HepG2 (cell line): ENCODE data around the gene TRMT112. TPM values are rescaled to one million over a fixed set of nuclear protein-coding genes. Genes with fewer than 3 reads are reported as not detected.

Source experiments
- ATAC-seq: fragments of 200-7000 bp; cut with Tn5 transposase; 3 replicates; pipeline ENCODE4 v1.9.1; 2020; ENCODE audit warnings: mild to moderate bottlenecking, moderate library complexity
- BruUV-seq: library from RNA; stranded (reverse); fragments of 400-500 nt; replicated peaks from 2 replicates; lab custom pipeline; 2021; lab: Mats Ljungman, UMichigan
- CTCF ChIA-PET: fragments of 300-600 bp; formaldehyde crosslinking; extraction: SDS; loops from one replicate; lab custom pipeline; 2021; ENCODE audit warnings: low total read pairs, inconsistent platforms, low intra/inter-chr PET ratio; lab: Yijun Ruan, JAX
- POLR2A ChIA-PET: fragments of 350-600 bp; sonication (Branson Sonifier 250); formaldehyde crosslinking; loops from one replicate; lab custom pipeline; 2020; ENCODE audit warnings: antibody characterized with exemption, inconsistent platforms; lab: Yijun Ruan, JAX
- DNase-seq: peaks from one replicate; pipeline ENCODE4 v3.0.0-alpha.2; 2015; ENCODE audit warnings: low spot score
- FAIRE-seq: peaks from 3 replicates; lab custom pipeline; 2011; peaks lifted over from hg19 to GRCh38; lab: Jason Lieb, UNC
- H2AFZ ChIP-seq: one replicate; pipeline ENCODE4 v1.6.1; 2011; ENCODE audit warnings: low read length, inconsistent platforms
- H3K27ac ChIP-seq: fragments of 300-600 bp; 3 replicates; pipeline ENCODE4 v1.8.0; 2011; ENCODE audit warnings: mixed run types, mild to moderate bottlenecking, mixed read lengths, low read length, inconsistent platforms; ENCODE audit not compliant: insufficient read depth; ENCODE audit errors: extremely low read length
- H3K27me3 ChIP-seq, 2 experiments: fragments of 200-600 bp in 1 of 2; 2 replicates in 1 of 2; 3 replicates in 1 of 2; pipeline versions ENCODE4 v1.6.0 to v1.8.0; 2011; ENCODE audit warnings: low read length in 2 of 2, mild to moderate bottlenecking in 2 of 2, moderate library complexity in 2 of 2, inconsistent platforms in 1 of 2; ENCODE audit not compliant: insufficient read depth in 2 of 2, control insufficient read depth in 1 of 2
- H3K36me3 ChIP-seq, 2 experiments: fragments of 200-600 bp in 1 of 2; replicated peaks in 1 of 2; 2 replicates in 1 of 2; 3 replicates in 1 of 2; pipeline versions ENCODE4 v1.5.1 to v1.8.0; 2011; ENCODE audit warnings: low read length in 2 of 2, inconsistent platforms in 1 of 2; ENCODE audit not compliant: insufficient read depth in 2 of 2, control insufficient read depth in 1 of 2
- H3K4me1 ChIP-seq: 2 replicates; pipeline ENCODE4 v1.5.1; 2012; ENCODE audit warnings: low read length, inconsistent platforms; ENCODE audit not compliant: insufficient read depth
- H3K4me2 ChIP-seq: 2 replicates; pipeline ENCODE4 v1.6.0; 2011; ENCODE audit warnings: low read depth, low read length, inconsistent platforms
- H3K4me3 ChIP-seq, 3 experiments: fragments of 200-600 bp in 1 of 3; sonication (generic), shearing (Covaris generic) in 1 of 3; replicated peaks in 1 of 3; 2 replicates each; pipeline ENCODE4 v1.5.1; 2011 to 2016; ENCODE audit warnings: low read length in 3 of 3, inconsistent platforms in 2 of 3, low read depth in 2 of 3, mild to moderate bottlenecking in 2 of 3, control low read depth in 1 of 3, mixed read lengths in 1 of 3; ENCODE audit not compliant: insufficient read depth in 1 of 3
- H3K79me2 ChIP-seq: one replicate; pipeline ENCODE4 v1.6.1; 2011; ENCODE audit warnings: low read length, inconsistent platforms; ENCODE audit not compliant: insufficient read depth
- H3K9ac ChIP-seq: 2 replicates; pipeline ENCODE4 v1.6.0; 2011; ENCODE audit warnings: mild to moderate bottlenecking, low read depth, low read length, inconsistent platforms; ENCODE audit not compliant: insufficient read depth
- H3K9me3 ChIP-seq: 2 replicates; pipeline ENCODE4 v1.5.1; 2012; ENCODE audit warnings: mild to moderate bottlenecking, low read length
- H4K20me1 ChIP-seq: 2 replicates; pipeline ENCODE4 v1.6.0; 2011; ENCODE audit warnings: inconsistent platforms, mild to moderate bottlenecking, low read length, moderate library complexity; ENCODE audit not compliant: insufficient read depth
- BCL6 ChIP-seq: IDR thresholded peaks from 2 replicates; pipeline ENCODE4 v1.6.1; 2016; ENCODE audit warnings: missing genetic modification reagents, missing compliant biosample characterization
- FOXK1 ChIP-seq: sonication (generic); formaldehyde crosslinking; IDR thresholded peaks from 2 replicates; pipeline ENCODE4 v1.4.0; 2020; ENCODE audit warnings: low read depth, missing genetic modification reagents, borderline replicate concordance
- GTF3A ChIP-seq: sonication (generic); formaldehyde crosslinking; conservative IDR thresholded peaks from 2 replicates; pipeline ENCODE4 v1.4.0; 2020; ENCODE audit warnings: mild to moderate bottlenecking, missing genetic modification reagents
- HIC2 ChIP-seq: sonication (generic); formaldehyde crosslinking; IDR thresholded peaks from 2 replicates; pipeline ENCODE4 v1.9.0; 2022; ENCODE audit warnings: low read depth, missing genetic modification reagents
- IKZF1 ChIP-seq: fragments of 450-650 bp; IDR thresholded peaks from 2 replicates; pipeline ENCODE4 v1.7.1; 2016
- IRF9 ChIP-seq: sonication (generic); formaldehyde crosslinking; IDR thresholded peaks from 2 replicates; pipeline ENCODE4 v1.8.0; 2022; ENCODE audit warnings: missing genetic modification reagents, mild to moderate bottlenecking, borderline replicate concordance
- KAT8 ChIP-seq: IDR thresholded peaks from 2 replicates; pipeline ENCODE4 v1.6.1; 2016; ENCODE audit warnings: missing genetic modification reagents, missing compliant biosample characterization
- KDM2A ChIP-seq: sonication (generic); formaldehyde crosslinking; IDR thresholded peaks from 2 replicates; pipeline ENCODE4 v1.4.0; 2020; ENCODE audit warnings: low read depth, missing genetic modification reagents, borderline replicate concordance
- KLF13 ChIP-seq: sonication (generic); formaldehyde crosslinking; IDR thresholded peaks from 2 replicates; pipeline ENCODE4 v1.4.0; 2020; ENCODE audit warnings: mild to moderate bottlenecking, missing genetic modification reagents
- KLF16 ChIP-seq, 2 experiments: sonication (generic) in 1 of 2; formaldehyde crosslinking in 1 of 2; IDR thresholded peaks; 2 replicates each; pipeline versions ENCODE4 v1.6.1 to v1.8.0; 2016 to 2023; ENCODE audit warnings: missing genetic modification reagents in 2 of 2, missing compliant biosample characterization in 1 of 2
- MAZ ChIP-seq, 2 experiments: sonication (generic) in 1 of 2; formaldehyde crosslinking in 1 of 2; IDR thresholded peaks; 2 replicates each; pipeline versions ENCODE4 v1.5.0 to v1.6.1; 2012 to 2020; ENCODE audit warnings: low read depth in 2 of 2, mild to moderate bottlenecking in 2 of 2, borderline replicate concordance in 1 of 2, improper control_type of control experiment in 1 of 2, low read length in 1 of 2, missing genetic modification reagents in 1 of 2, moderate library complexity in 1 of 2
- NCOA2 ChIP-seq: sonication (generic); formaldehyde crosslinking; IDR thresholded peaks from 2 replicates; pipeline ENCODE4 v1.8.0; 2022; ENCODE audit warnings: inconsistent platforms
- SAP130 ChIP-seq: IDR thresholded peaks from 2 replicates; pipeline ENCODE4 v1.6.1; 2016; ENCODE audit warnings: low read depth
- SP5 ChIP-seq: IDR thresholded peaks from 2 replicates; pipeline ENCODE4 v1.6.1; 2016; ENCODE audit warnings: low read depth, borderline replicate concordance
- STAG1 ChIP-seq: sonication (generic); formaldehyde crosslinking; IDR thresholded peaks from 2 replicates; pipeline ENCODE4 v1.4.0; 2020; ENCODE audit warnings: missing genetic modification reagents
- SYNCRIP ChIP-seq: fragments of 200-400 bp; formaldehyde crosslinking; IDR thresholded peaks from 2 replicates; pipeline ENCODE4 v1.6.1; 2018; ENCODE audit warnings: mild to moderate bottlenecking, low read depth, low read length; ENCODE audit not compliant: insufficient read depth
- TBX2 ChIP-seq: sonication (generic); formaldehyde crosslinking; IDR thresholded peaks from 2 replicates; pipeline ENCODE4 v1.5.0; 2020; ENCODE audit warnings: missing genetic modification reagents, mild to moderate bottlenecking, borderline replicate concordance
- ZFP36L1 ChIP-seq: sonication (generic); formaldehyde crosslinking; IDR thresholded peaks from 2 replicates; pipeline ENCODE4 v1.8.0; 2022; ENCODE audit warnings: mild to moderate bottlenecking, missing genetic modification reagents, moderate library complexity
- ZNF496 ChIP-seq: sonication (generic); formaldehyde crosslinking; IDR thresholded peaks from 2 replicates; pipeline ENCODE4 v1.8.1; 2023; ENCODE audit warnings: mild to moderate bottlenecking, moderate library complexity, missing genetic modification reagents; ENCODE audit not compliant: insufficient replicate concordance
- ZNF550 ChIP-seq: sonication (generic); formaldehyde crosslinking; IDR thresholded peaks from 2 replicates; pipeline ENCODE4 v1.4.0; 2020; ENCODE audit warnings: mild to moderate bottlenecking, missing genetic modification reagents, borderline replicate concordance
- ZNF891 ChIP-seq: sonication (generic); formaldehyde crosslinking; IDR thresholded peaks from 2 replicates; pipeline ENCODE4 v1.5.0; 2020; ENCODE audit warnings: mild to moderate bottlenecking, missing genetic modification reagents
- WGBS: methylation state at CpG from one replicate; pipeline ENCODE4 v1.1.6; 2017; ENCODE audit warnings: low lambda C conversion rate; 5-methylcytosine and 5-hydroxymethylcytosine counted together
- in situ Hi-C: cut with HindIII; loops from 2 replicates; pipeline ENCODE4 v1.10.0; 2017; ENCODE audit warnings: low pct_unique_long_range_greater_than_20kb; ENCODE audit not compliant: extremely low pct_ligation_motif_present
- intact Hi-C: fragments of 100-400 bp; cut with micrococcal nuclease; formaldehyde crosslinking; loops from one replicate; pipeline ENCODE4 v1.10.0; 2022; ENCODE audit not compliant: unreplicated experiment
- polyA plus RNA-seq, 8 experiments: library from polyadenylated mRNA; depleted of rRNA in 3 of 8; stranded (reverse) in 7 of 8; unstranded in 1 of 8; fragments of >200 nt; fragmentation: Illumina TruSeq in 4 of 8; extraction: Trizol in 4 of 8; gene quantifications; 2 replicates each; pipeline versions ENCODE4 v1.2.1 to v1.2.3, GENCODE V29; 2011 to 2016; ENCODE audit warnings: low read depth in 4 of 8, missing spikeins in 1 of 8, mixed read lengths in 1 of 8; ENCODE audit not compliant: insufficient read depth in 1 of 8
- total RNA-seq, 5 experiments: library from RNA; depleted of rRNA; stranded (reverse); fragments of >200 nt; fragmentation: Illumina TruSeq; extraction: Trizol; gene quantifications; 2 replicates each; pipeline ENCODE4 v1.2.3, GENCODE V29; 2016; ENCODE audit warnings: low read depth in 1 of 5

Gene TRMT112
- total and polyA plus RNA-seq, 2 of the 13 experiments (the other 11 are each of a cell fraction or from before 2014, with no cell fraction given), result 186 to 409 TPM

GRCh38 chr11:64305075-64305690 lies 12.2 kb downstream of the TRMT112 start, which contains the start of gene ESRRA:
Gene ESRRA (plus strand): TSS chr11:64305524. CDS start chr11:64307180, 1,656 bp downstream.
- in situ Hi-C loops (no loop called here), intact Hi-C loops (loop anchor here (2.0 to 10.0 kb wide), 2 partner anchors 34 to 120 kb away; partner anchors contain the start of gene STIP1)
- no peak within 1 kb of the TSS for H2AFZ ChIP-seq
- ChIA-PET CTCF (interaction anchor here (1.3 kb wide), 1 partner anchor 101 kb away, joined by 7 read pairs; no protein-coding TSS in a partner anchor), POLR2A (interaction anchor here (0.9 to 5.5 kb wide), 16 partner anchors 12 to 473 kb away, joined by 3 to 103 read pairs (median 6); partner anchors contain the start of genes BAD, FKBP2, GPR137 and NUDT22)
- peak within 1 kb of the TSS; percentile 68 to 85 (median 70) for H3K4me3 ChIP-seq
- no TSS peak for BruUV-seq
- H3K27me3 ChIP-seq, result peaks cover 0 to 7% of the 10 kb centered on the region in 2 experiments; a peak in 3 of 5 replicates
- ATAC-seq, result peak; percentile 66
- H3K36me3 ChIP-seq, result no peaks in the 10 kb centered on the region
- H3K27ac ChIP-seq, result peak within 1 kb of the TSS; percentile 94
- peaks cover 15% of the 10 kb centered on the region for H3K79me2 ChIP-seq
- peak within 1 kb of the TSS; percentile 97 for H3K4me2 ChIP-seq
- H3K9ac ChIP-seq, result peak within 1 kb of the TSS; percentile 88
- peak; percentile 84 for FAIRE-seq
- no peaks in the 10 kb centered on the region for H4K20me1 ChIP-seq
- H3K9me3 ChIP-seq, result no peaks in the 10 kb centered on the region
- WGBS, result 0% methylated on average over 20 of the region's 81 CpGs
- DNase-seq, result peak; percentile 97
- peaks cover 66% of the 10 kb centered on the region for H3K4me1 ChIP-seq
- TF ChIP-seq ZFP36L1, result no peak
- TF ChIP-seq IKZF1, result no peak
- no peak for TF ChIP-seq STAG1 (CRISPR knock-in tag)
- TF ChIP-seq SAP130 (CRISPR knock-in tag), result peak; percentile 91
- 0 out of 2 replicates have a peak, but pooled peaks have one; percentile 19 for TF ChIP-seq KAT8 (CRISPR knock-in tag)
- TF ChIP-seq HIC2, result no peak
- peak; percentile 81 for TF ChIP-seq MAZ (IDR thresholded peaks at IDR 0.05; ENCODE audit: borderline replicate concordance, low read depth, low read length)
- TF ChIP-seq MAZ (CRISPR knock-in tag; IDR thresholded peaks at IDR 0.05; ENCODE audit: low read depth), result peak; percentile 33; the same call in 1 of the 2 replicates
- no peak for TF ChIP-seq ZNF891
- 0 out of 2 replicates have a peak, but pooled peaks have one; percentile 31 for TF ChIP-seq KDM2A (CRISPR knock-in tag)
- TF ChIP-seq BCL6 (CRISPR knock-in tag), result no peak
- no peak for TF ChIP-seq ZNF496
- no peak for TF ChIP-seq NCOA2 (CRISPR knock-in tag)
- TF ChIP-seq SYNCRIP, result no peak
- peak in 1 of 2 experiments; percentile 17; a peak in 1 of 4 replicates for TF ChIP-seq KLF16 (CRISPR knock-in tag; IDR thresholded peaks at IDR 0.05)
- no peak for TF ChIP-seq GTF3A (CRISPR knock-in tag)
- TF ChIP-seq FOXK1 (CRISPR knock-in tag), result peak; percentile 17; the same call in 1 of the 2 replicates
- peak; percentile 48; the same call in 1 of the 2 replicates for TF ChIP-seq SP5
- no peak for TF ChIP-seq KLF13 (CRISPR knock-in tag)
- no peak for TF ChIP-seq ZNF550
- no peak for TF ChIP-seq IRF9 (CRISPR knock-in tag)
- no peak for TF ChIP-seq TBX2 (CRISPR knock-in tag)
